Measurements from ENCODE around the gene PI16.

PI16 gene

DNA sequence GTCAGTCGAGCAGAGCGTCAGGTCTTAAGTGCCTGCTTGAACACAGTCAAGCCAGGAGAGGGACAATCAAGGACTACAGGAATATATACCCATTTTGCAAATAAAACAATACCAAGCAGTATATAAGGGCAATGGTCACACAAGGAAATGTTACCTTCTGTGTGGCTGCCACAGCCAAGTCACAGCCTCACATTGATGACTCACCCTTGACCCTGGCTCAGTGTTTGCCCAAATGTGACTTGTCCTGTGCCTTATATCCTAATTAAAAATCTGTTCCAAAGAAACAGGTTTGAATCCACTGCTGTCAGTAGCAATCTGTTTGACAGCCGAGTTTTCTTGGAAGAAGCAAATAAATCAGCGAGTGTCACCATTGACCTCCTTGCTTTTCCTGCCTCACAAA lies 34.5 kb upstream of the PI16 start:
- DNase-seq (ENCODE audit: low read depth in 1 of 2, low spot score in 1 of 2), result no peak
- TF ChIP-seq JUND (IDR thresholded peaks at IDR 0.05; ENCODE audit: low read depth), result no peak
- in situ Hi-C loops (cut with HindIII; ENCODE audit: low pct_unique_long_range_greater_than_20kb, low sequenced_read_pairs), result no loop called here

DNA sequence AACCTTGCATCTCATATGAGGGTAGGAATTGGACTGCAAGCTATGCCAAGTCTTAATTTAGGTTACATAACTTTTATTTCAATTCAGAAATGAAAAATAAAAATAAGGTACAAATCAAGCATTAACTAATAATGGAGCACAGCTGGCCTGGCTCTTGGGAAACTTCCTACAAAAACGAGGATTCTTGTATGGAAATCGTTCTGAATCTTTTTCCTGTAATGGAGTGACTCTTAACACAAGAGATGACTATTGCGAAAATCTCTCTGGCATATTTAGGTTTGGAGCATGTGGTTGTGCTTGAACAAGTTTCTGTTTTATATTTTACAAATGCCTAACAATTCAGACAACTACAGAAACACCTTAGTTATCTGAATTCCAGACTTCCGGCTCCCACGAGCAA lies 34.0 kb upstream of the PI16 start:
- DNase-seq (ENCODE audit: low read depth in 1 of 2, low spot score in 1 of 2), result no peak
- in situ Hi-C loops (cut with HindIII; ENCODE audit: low pct_unique_long_range_greater_than_20kb, low sequenced_read_pairs), result no loop called here
- no peak for TF ChIP-seq JUND (IDR thresholded peaks at IDR 0.05; ENCODE audit: low read depth)

DNA sequence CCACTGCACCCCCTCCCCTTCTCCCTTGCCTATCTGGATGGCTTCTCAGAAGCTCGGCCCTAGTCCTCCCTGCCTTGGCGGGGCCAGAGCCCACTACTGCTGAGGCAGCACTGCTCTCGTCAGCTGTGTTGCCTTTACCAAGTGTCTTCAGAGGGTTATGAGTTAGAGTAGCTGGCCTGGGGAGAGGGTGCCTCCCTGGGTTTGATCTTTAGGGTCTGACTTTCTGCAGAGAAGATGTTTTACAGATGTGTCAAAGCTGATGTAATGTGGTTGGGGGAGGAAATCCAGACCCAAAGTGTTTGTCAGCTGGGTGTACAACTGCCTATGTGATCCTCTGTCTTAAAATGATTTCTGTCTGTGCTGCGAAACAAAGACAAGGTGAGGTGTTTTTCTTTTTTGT lies 30.4 kb upstream of the PI16 start:
- DNase-seq (ENCODE audit: low read depth in 1 of 2, low spot score in 1 of 2), result no peak
- in situ Hi-C loops (cut with HindIII; ENCODE audit: low pct_unique_long_range_greater_than_20kb, low sequenced_read_pairs), result no loop called here
- TF ChIP-seq JUND (IDR thresholded peaks at IDR 0.05; ENCODE audit: low read depth), result no peak

DNA sequence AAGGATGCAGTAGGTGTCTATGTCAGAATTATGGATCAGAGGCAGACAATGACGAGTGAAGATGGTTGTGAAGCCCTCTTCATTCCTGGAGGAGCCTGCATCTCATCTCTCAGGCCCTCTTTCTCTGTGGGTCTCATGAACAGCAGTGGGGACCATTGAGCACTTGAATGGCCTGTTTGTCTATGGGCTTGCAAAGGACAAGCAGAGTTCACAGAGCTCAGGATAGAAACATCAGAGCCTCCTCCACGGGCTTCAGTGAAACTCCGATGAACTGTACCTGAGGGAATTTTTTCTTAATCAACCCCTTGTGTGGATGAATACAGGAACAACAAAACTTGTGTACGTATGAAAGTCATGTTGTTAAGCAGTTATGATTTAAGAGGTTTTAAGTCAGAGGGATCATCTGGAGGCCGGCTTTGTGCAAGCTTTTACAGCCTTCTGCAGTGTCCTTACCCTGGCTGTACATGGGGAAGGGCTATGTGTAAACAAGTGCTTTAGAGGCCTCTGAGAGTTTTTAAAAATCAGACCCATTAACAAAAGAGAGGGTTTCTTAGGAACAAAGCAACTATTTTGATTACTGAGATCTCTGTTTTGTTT lies 29.7 kb upstream of the PI16 start:
- no peak for TF ChIP-seq JUND (IDR thresholded peaks at IDR 0.05; ENCODE audit: low read depth)
- in situ Hi-C loops (cut with HindIII; ENCODE audit: low pct_unique_long_range_greater_than_20kb, low sequenced_read_pairs), result no loop called here
- no peak for DNase-seq (ENCODE audit: low read depth in 1 of 2, low spot score in 1 of 2)

DNA sequence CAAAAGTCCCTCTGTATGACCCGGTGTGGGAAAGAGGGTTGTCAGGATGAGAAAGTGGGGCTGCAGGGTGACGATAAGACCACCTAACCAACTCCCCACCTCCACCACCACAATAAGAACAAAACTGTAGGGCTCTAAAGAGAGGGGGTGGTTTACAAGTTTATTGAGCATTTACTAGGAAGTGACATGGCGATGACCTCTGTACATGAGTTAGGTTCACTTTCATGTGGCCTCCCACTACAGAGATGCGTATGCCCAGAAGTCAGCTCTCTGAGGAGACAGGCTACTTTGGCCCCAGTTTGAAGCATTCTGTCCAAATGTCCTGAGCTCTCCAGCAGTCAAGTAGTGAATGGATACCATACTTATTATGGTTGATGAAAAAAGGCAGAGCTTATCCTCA lies 28.7 kb upstream of the PI16 start:
- no peak for TF ChIP-seq JUND (IDR thresholded peaks at IDR 0.05; ENCODE audit: low read depth)
- DNase-seq (ENCODE audit: low read depth in 1 of 2, low spot score in 1 of 2), result no peak
- in situ Hi-C loops (cut with HindIII; ENCODE audit: low pct_unique_long_range_greater_than_20kb, low sequenced_read_pairs), result no loop called here

DNA sequence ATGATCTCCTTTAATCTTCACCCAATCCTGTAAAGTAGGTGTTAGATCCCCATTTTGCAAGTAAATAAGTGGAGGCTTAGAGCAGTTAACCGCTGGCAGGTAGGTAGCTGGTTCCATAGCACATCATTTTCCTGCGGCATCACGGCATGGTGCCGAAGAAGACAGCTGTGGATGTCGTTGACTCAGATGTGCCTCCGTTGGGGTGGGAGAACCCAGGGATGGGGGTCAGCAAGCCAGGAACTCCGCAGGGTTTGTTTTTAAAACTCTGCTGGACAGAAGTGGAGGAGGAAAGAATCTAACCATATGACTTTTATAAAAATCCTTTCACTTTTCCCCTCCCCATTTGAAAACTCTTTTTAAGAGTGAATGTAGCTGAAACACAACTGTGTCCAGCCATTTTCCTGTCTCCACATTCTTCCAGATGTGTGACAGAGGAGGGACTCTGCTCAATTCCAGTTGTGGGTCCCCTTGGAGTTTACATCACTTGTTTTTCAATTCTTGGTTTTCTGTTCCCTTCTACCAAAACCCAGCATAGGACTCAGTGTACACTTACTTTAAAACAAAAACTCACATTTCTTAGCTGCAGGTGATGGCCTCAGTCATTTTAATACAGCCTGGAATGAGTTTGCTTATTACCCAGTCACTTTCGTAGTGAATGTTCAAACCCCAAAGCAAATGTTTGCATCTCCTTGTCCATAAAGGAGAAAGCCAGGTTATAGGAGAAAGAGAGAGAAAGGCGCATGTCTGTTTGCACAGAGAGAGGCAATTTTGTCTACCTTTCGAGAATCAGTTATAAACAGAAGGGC lies 27.6 kb upstream of the PI16 start:
- TF ChIP-seq JUND (IDR thresholded peaks at IDR 0.05; ENCODE audit: low read depth), result no peak
- in situ Hi-C loops (cut with HindIII; ENCODE audit: low pct_unique_long_range_greater_than_20kb, low sequenced_read_pairs), result no loop called here
- DNase-seq (ENCODE audit: low read depth in 1 of 2, low spot score in 1 of 2), result no peak

DNA sequence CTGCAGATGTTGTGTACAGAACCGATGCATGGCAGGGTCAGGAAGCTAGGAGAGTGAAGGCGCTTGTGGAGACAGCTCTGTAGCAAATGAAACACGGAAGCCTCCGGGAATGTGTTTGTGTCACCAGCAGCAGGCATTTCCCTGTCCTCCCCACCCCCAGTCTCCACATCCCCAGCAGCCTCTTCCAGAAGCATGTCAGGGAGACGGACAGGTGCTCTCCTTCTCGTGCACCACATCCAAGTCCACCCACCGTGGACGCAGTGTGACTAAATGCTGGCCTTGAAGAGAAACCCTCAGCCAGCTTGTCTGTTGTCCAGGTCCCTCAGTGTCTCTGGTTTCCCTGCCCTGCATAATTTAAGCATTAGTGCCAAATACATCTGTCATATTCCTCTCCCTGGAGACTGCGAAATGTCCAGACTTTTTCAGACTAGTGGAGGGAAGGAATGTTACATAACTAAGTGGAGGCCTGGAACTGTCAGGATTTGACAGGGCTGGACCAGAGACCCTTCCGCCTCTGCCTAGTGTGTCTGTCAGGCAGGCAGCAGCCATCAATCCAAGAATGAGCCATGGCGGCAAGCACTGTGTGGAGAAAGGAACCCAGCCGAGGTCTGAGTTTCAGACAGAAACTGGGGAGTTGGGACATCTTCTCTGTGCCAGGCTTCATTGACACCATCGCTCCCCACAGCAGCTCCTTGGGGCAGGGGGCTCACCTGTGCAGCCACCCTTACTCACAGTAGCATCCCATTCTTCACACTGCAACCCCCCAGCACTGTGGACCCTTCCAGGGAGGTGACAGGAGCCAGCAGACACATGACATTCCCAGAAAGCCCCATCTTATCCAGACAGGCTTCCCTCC lies 26.6 kb upstream of the PI16 start:
- no peak for DNase-seq (ENCODE audit: low read depth in 1 of 2, low spot score in 1 of 2)
- TF ChIP-seq JUND (IDR thresholded peaks at IDR 0.05; ENCODE audit: low read depth), result no peak
- in situ Hi-C loops (cut with HindIII; ENCODE audit: low pct_unique_long_range_greater_than_20kb, low sequenced_read_pairs), result no loop called here

DNA sequence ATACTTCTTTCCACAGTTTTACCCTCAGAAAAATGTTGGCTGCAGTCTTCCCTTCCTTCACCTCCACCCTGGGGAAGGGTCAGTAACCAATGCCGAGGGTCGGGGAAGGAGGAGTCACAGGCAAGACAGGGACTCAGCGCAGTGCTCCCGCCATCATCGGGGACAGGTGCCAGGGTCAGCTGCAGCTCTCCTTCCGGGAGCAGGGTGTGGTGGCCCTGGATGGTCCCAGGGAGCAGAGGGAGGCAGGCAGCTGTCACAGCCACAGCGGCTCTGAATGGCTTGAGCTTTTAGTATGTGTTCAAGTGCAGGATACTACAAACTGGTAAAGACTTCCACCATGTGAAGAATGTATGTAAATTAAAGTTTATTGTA lies 26.0 kb upstream of the PI16 start:
- in situ Hi-C loops (cut with HindIII; ENCODE audit: low pct_unique_long_range_greater_than_20kb, low sequenced_read_pairs), result no loop called here
- TF ChIP-seq JUND (IDR thresholded peaks at IDR 0.05; ENCODE audit: low read depth), result no peak
- DNase-seq (ENCODE audit: low read depth in 1 of 2, low spot score in 1 of 2), result no peak

DNA sequence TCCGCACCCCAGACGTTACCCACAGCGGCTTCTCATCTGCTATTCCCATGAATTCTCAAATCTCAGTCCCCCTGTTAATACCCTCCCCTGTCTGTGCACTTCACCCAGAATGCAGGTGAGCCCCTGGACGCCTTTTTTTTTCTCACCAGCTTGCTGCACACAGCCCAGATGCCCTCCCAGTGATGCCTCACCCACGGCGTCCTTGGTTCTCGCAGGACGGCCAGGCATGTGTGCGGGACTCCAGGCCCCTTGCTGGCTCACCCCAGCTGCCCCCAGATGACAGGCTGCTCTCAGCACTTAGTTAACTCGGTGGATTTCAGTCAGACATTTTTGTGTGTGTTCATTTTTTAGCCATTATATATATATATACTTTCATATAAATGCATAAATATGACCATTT lies 25.4 kb upstream of the PI16 start:
- in situ Hi-C loops (cut with HindIII; ENCODE audit: low pct_unique_long_range_greater_than_20kb, low sequenced_read_pairs), result no loop called here
- DNase-seq (ENCODE audit: low read depth in 1 of 2, low spot score in 1 of 2), result no peak
- no peak for TF ChIP-seq JUND (IDR thresholded peaks at IDR 0.05; ENCODE audit: low read depth)

DNA sequence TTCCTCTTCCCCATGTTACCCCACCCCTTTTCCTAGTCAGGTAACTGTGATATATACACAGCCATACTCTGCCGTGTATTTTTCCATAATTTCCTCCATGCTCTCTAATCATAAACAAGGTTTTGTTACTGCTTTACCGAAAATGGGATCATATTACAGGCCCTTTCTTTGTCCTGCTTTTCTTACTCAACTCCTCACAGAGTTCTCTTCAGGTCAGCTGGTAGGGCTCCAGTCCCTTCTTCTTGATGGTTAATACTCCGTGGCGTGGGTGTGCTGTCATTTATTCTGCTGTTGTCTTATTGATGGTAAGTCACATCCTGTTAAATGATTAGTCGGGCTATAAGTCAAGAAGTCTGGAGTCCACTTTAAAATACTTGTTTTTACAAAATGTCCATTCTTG lies 24.9 kb upstream of the PI16 start:
- DNase-seq (ENCODE audit: low read depth in 1 of 2, low spot score in 1 of 2), result no peak
- no peak for TF ChIP-seq JUND (IDR thresholded peaks at IDR 0.05; ENCODE audit: low read depth)
- in situ Hi-C loops (cut with HindIII; ENCODE audit: low pct_unique_long_range_greater_than_20kb, low sequenced_read_pairs), result no loop called here

DNA sequence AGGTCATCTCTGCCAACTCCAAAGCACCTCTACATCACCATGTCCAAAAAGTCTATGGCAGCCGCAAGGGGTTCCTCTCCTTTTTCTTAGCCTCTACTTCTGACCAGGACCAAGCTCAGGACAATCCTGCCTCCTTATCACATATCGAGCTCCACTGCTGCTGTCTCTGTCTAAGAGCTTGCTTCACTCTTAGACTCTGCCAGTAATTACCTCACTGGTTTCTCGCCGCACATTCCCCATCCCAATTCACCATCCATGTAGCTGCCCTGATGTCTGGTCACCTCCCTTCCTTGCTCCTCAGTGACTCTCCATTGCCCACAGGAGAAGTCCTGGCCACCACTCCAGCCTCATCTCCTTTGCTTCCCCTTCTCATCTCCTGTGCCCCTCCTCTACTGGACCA lies 24.1 kb upstream of the PI16 start:
- in situ Hi-C loops (cut with HindIII; ENCODE audit: low pct_unique_long_range_greater_than_20kb, low sequenced_read_pairs), result no loop called here
- no peak for TF ChIP-seq JUND (IDR thresholded peaks at IDR 0.05; ENCODE audit: low read depth)
- no peak for DNase-seq (ENCODE audit: low read depth in 1 of 2, low spot score in 1 of 2)

DNA sequence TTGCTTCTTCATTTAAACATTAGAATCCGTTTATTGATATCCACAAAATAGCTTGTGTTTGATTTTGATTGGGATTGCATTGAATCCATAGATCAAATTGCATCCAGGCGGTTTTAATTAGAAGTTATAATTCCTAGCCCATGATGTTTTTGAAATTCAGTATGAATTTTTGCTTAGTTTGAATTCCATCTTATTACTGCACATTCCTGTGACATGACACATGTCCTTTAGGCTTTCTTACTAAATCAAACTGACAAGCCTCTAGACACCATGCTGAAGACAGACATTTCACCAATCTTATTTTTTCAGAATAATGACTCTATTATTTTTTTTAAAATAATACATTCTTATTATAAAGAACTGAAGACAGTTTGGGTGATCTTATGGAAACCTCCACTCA lies 21.4 kb upstream of the PI16 start:
- no peak for TF ChIP-seq JUND (IDR thresholded peaks at IDR 0.05; ENCODE audit: low read depth)

DNA sequence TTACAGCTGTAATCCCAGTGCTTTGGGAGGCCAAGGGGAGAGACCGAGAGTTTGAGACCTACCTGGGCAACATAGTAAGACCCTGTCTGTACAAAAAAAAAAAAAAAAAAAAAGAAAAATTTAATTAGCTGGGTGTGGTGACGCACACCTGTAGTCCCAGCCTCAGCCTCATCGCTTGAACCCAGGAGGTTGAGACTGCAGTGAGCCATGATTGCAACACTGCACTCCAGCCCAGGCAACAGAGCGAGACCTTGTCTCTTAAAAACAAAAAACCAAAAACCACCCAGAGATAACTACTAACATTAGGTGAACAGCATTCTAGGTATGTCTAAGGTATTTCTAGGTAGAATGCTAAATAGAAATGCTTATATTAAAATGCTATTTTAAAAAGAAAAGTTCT lies 21.0 kb upstream of the PI16 start:
- no peak for TF ChIP-seq JUND (IDR thresholded peaks at IDR 0.05; ENCODE audit: low read depth)
- in situ Hi-C loops (cut with HindIII; ENCODE audit: low pct_unique_long_range_greater_than_20kb, low sequenced_read_pairs), result no loop called here
- no peak for DNase-seq (ENCODE audit: low read depth in 1 of 2, low spot score in 1 of 2)

More for the DNA sequence above, 21.4 kb upstream of the PI16 start:
- no peak for DNase-seq (ENCODE audit: low read depth in 1 of 2, low spot score in 1 of 2)
- in situ Hi-C loops (cut with HindIII; ENCODE audit: low pct_unique_long_range_greater_than_20kb, low sequenced_read_pairs), result no loop called here

Data from T47D (cell line).